PFSK-1 (cell line): ENCODE results near the gene CCDC12.

Source experiments
- FOXP2 ChIP-seq: optimal IDR thresholded peaks from 2 replicates; pipeline ENCODE3; 2011; ENCODE audit warnings: borderline replicate concordance, control low read depth, inconsistent platforms; ENCODE audit not compliant: insufficient read depth; ENCODE audit errors: extremely low read length, extremely low read depth
- POLR2AphosphoS5 ChIP-seq: IDR thresholded peaks from 2 replicates; pipeline ENCODE4 v1.6.1; 2012; ENCODE audit warnings: low read depth, mild to moderate bottlenecking, control low read depth, low read length, moderate library complexity
- SIN3A ChIP-seq: IDR thresholded peaks from 2 replicates; pipeline ENCODE4 v1.6.1; 2012; ENCODE audit warnings: mild to moderate bottlenecking, low read length, moderate library complexity, borderline replicate concordance; ENCODE audit not compliant: insufficient read depth
- TAF1 ChIP-seq: IDR thresholded peaks from 2 replicates; pipeline ENCODE4 v1.6.1; 2012; ENCODE audit warnings: low read length, control low read depth, borderline replicate concordance; ENCODE audit not compliant: insufficient read depth
- TF ChIP-seq, protein P1 (sequence below), 2 experiments: IDR thresholded peaks; 2 replicates each; pipeline versions ENCODE4 v1.6.1 to v1.8.0; 2011 to 2012; ENCODE audit warnings: low read depth in 2 of 2, low read length in 2 of 2, control low read depth in 1 of 2, inconsistent platforms in 1 of 2, mild to moderate bottlenecking in 1 of 2, moderate library complexity in 1 of 2; ENCODE audit not compliant: insufficient read depth in 1 of 2

The CCDC12 gene

GRCh38 chr3:46909535-46910161 is 66.9 kb downstream of the CCDC12 start:
- TF ChIP-seq FOXP2 (no peak), POLR2AphosphoS5 (no peak), TAF1 (no peak), SIN3A (no peak)
- TF ChIP-seq, protein P1, sequence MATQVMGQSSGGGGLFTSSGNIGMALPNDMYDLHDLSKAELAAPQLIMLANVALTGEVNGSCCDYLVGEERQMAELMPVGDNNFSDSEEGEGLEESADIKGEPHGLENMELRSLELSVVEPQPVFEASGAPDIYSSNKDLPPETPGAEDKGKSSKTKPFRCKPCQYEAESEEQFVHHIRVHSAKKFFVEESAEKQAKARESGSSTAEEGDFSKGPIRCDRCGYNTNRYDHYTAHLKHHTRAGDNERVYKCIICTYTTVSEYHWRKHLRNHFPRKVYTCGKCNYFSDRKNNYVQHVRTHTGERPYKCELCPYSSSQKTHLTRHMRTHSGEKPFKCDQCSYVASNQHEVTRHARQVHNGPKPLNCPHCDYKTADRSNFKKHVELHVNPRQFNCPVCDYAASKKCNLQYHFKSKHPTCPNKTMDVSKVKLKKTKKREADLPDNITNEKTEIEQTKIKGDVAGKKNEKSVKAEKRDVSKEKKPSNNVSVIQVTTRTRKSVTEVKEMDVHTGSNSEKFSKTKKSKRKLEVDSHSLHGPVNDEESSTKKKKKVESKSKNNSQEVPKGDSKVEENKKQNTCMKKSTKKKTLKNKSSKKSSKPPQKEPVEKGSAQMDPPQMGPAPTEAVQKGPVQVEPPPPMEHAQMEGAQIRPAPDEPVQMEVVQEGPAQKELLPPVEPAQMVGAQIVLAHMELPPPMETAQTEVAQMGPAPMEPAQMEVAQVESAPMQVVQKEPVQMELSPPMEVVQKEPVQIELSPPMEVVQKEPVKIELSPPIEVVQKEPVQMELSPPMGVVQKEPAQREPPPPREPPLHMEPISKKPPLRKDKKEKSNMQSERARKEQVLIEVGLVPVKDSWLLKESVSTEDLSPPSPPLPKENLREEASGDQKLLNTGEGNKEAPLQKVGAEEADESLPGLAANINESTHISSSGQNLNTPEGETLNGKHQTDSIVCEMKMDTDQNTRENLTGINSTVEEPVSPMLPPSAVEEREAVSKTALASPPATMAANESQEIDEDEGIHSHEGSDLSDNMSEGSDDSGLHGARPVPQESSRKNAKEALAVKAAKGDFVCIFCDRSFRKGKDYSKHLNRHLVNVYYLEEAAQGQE (IDR thresholded peaks at IDR 0.05; ENCODE audit: insufficient read depth in 1 of 2, low read depth in 2 of 2, low read length in 2 of 2), result no peak

GRCh38 chr3:46908986-46909534 is 67.5 kb downstream of the CCDC12 start:
- TF ChIP-seq TAF1, result no peak
- TF ChIP-seq, protein P1 (IDR thresholded peaks at IDR 0.05; ENCODE audit: insufficient read depth in 1 of 2, low read depth in 2 of 2, low read length in 2 of 2), result no peak
- TF ChIP-seq POLR2AphosphoS5, result no peak
- TF ChIP-seq SIN3A, result no peak
- TF ChIP-seq FOXP2, result no peak

DNA sequence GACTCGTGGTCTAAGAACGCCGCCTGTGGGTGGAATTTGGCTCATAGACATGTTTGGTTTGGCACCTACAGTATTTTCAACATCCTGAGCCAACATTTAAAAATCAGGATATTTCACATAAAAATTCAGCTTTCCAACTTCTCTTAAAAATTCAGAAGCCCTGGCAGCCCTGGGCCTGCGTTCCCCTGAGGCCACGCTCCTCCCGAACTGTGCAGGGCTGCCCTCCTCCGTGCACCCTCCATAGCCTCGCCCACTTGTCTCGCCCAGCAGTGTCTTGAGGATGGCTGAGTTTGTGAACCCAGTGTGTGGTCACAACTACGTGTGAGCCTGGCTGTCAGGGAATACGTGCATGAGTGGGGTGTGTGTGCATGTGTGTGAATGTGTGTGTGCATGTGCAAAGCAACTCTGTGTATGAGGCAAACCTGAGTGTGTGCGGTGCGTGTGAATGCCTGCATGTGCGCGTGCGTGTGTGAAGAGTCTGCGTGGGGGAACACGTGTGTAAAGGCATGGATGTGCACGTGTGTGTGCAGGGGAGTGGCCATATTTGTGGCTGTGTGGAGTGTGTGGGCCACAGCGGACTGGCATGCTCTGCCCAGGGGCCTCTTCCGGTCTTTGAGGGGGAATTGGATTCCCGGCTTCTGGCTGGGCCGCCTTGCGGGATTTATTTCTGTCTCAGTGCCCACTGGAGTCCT is 68.1 kb downstream of the CCDC12 start:
- no peak for TF ChIP-seq SIN3A
- TF ChIP-seq, protein P1 (IDR thresholded peaks at IDR 0.05; ENCODE audit: insufficient read depth in 1 of 2, low read depth in 2 of 2, low read length in 2 of 2), result no peak
- no peak for TF ChIP-seq FOXP2
- TF ChIP-seq TAF1, result no peak
- TF ChIP-seq POLR2AphosphoS5, result no peak

DNA sequence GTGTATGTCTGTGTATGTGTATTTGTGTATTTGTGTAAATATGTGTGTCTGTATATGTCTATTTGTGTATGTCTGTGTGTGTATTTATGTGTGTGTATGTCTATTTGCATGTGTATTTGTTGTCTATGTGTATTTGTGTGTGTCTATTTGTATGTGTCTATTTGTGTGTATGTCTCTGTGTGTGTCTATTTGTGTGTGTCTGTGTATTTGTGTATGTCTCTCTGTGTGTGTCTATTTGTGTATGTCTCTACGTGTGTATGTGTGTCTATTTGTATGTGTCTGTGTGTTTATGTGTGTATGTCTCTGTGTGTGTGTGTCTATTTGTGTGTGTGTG is 68.6 kb downstream of the CCDC12 start:
- TF ChIP-seq TAF1, result no peak
- no peak for TF ChIP-seq FOXP2
- TF ChIP-seq, protein P1 (IDR thresholded peaks at IDR 0.05; ENCODE audit: insufficient read depth in 1 of 2, low read depth in 2 of 2, low read length in 2 of 2), result no peak
- TF ChIP-seq SIN3A, result no peak
- TF ChIP-seq POLR2AphosphoS5, result no peak
